HepG2 (cell line): Measurements from ENCODE around the gene VPS52. TPM values are rescaled to one million over a fixed set of nuclear protein-coding genes. Genes with fewer than 3 reads are reported as not detected.

Experiments
- ARNT2 ChIP-seq: sonication (generic); formaldehyde crosslinking; IDR thresholded peaks from 2 replicates; pipeline ENCODE4 v1.8.0; 2022; ENCODE audit warnings: mild to moderate bottlenecking, low read depth, missing genetic modification reagents, moderate library complexity
- ELF3 ChIP-seq: IDR thresholded peaks from 2 replicates; pipeline ENCODE4 v1.6.1; 2016; ENCODE audit warnings: missing genetic modification reagents, missing compliant biosample characterization
- GRHL1 ChIP-seq: sonication (generic); formaldehyde crosslinking; conservative IDR thresholded peaks from 2 replicates; pipeline ENCODE4 v1.8.0; 2022; ENCODE audit warnings: missing genetic modification reagents
- JUNB ChIP-seq: sonication (generic); formaldehyde crosslinking; IDR thresholded peaks from 2 replicates; pipeline ENCODE4 v1.8.0; 2022; ENCODE audit warnings: missing genetic modification reagents, mild to moderate bottlenecking, borderline replicate concordance
- KDM2A ChIP-seq: sonication (generic); formaldehyde crosslinking; IDR thresholded peaks from 2 replicates; pipeline ENCODE4 v1.4.0; 2020; ENCODE audit warnings: low read depth, missing genetic modification reagents, borderline replicate concordance
- POLR2A ChIP-seq, 2 experiments: IDR thresholded peaks; 2 replicates each; pipeline ENCODE4 v1.6.1; 2011; ENCODE audit warnings: low read depth in 2 of 2, low read length in 2 of 2, mild to moderate bottlenecking in 1 of 2, moderate library complexity in 1 of 2; ENCODE audit not compliant: insufficient read depth in 1 of 2
- STAT5B ChIP-seq: sonication (generic); formaldehyde crosslinking; IDR thresholded peaks from 2 replicates; pipeline ENCODE4 v1.4.0; 2020; ENCODE audit warnings: missing genetic modification reagents
- THAP11 ChIP-seq: IDR thresholded peaks from 2 replicates; pipeline ENCODE4 v1.6.1; 2016; ENCODE audit warnings: missing biosample characterization, missing genetic modification reagents
- THAP7 ChIP-seq: sonication (generic); formaldehyde crosslinking; IDR thresholded peaks from 2 replicates; pipeline ENCODE4 v1.8.1; 2023; ENCODE audit warnings: mild to moderate bottlenecking, missing genetic modification reagents
- XRCC5 ChIP-seq: fragments of 200-400 bp; formaldehyde crosslinking; optimal IDR thresholded peaks from 2 replicates; pipeline ENCODE3; 2017; ENCODE audit warnings: mild to moderate bottlenecking, low read length
- ZBTB21 ChIP-seq: sonication (generic); formaldehyde crosslinking; IDR thresholded peaks from 2 replicates; pipeline ENCODE4 v1.4.0; 2020; ENCODE audit warnings: missing genetic modification reagents
- ZKSCAN5 ChIP-seq: sonication (generic); formaldehyde crosslinking; IDR thresholded peaks from 2 replicates; pipeline ENCODE4 v1.5.1; 2020; ENCODE audit warnings: mild to moderate bottlenecking, missing genetic modification reagents
- ZNF44 ChIP-seq: sonication (generic); formaldehyde crosslinking; IDR thresholded peaks from 2 replicates; pipeline ENCODE4 v1.5.1; 2020; ENCODE audit warnings: mild to moderate bottlenecking, missing genetic modification reagents
- ZNF484 ChIP-seq: sonication (generic); formaldehyde crosslinking; IDR thresholded peaks from 2 replicates; pipeline ENCODE4 v1.5.1; 2020; ENCODE audit warnings: mild to moderate bottlenecking, low read depth, missing genetic modification reagents, borderline replicate concordance
- ZNF607 ChIP-seq: sonication (generic); formaldehyde crosslinking; IDR thresholded peaks from 2 replicates; pipeline ENCODE4 v1.5.1; 2020; ENCODE audit warnings: missing genetic modification reagents, mild to moderate bottlenecking, borderline replicate concordance
- polyA plus RNA-seq, 8 experiments: library from polyadenylated mRNA; depleted of rRNA in 3 of 8; stranded (reverse) in 7 of 8; unstranded in 1 of 8; fragments of >200 nt; fragmentation: Illumina TruSeq in 4 of 8; extraction: Trizol in 4 of 8; gene quantifications; 2 replicates each; pipeline versions ENCODE4 v1.2.1 to v1.2.3, GENCODE V29; 2011 to 2016; ENCODE audit warnings: low read depth in 4 of 8, missing spikeins in 1 of 8, mixed read lengths in 1 of 8; ENCODE audit not compliant: insufficient read depth in 1 of 8
- total RNA-seq, 5 experiments: library from RNA; depleted of rRNA; stranded (reverse); fragments of >200 nt; fragmentation: Illumina TruSeq; extraction: Trizol; gene quantifications; 2 replicates each; pipeline ENCODE4 v1.2.3, GENCODE V29; 2016; ENCODE audit warnings: low read depth in 1 of 5
- TF ChIP-seq, protein P1 (sequence below): sonication (generic); formaldehyde crosslinking; IDR thresholded peaks from 2 replicates; pipeline ENCODE4 v1.4.0; 2020; ENCODE audit warnings: missing genetic modification reagents
- TF ChIP-seq, protein P2 (sequence below): sonication (generic); formaldehyde crosslinking; IDR thresholded peaks from 2 replicates; pipeline ENCODE4 v1.4.0; 2020; ENCODE audit warnings: missing genetic modification reagents
- TF ChIP-seq, protein P3 (sequence below): IDR thresholded peaks from 2 replicates; pipeline ENCODE4 v1.6.1; 2012; ENCODE audit warnings: low read length, improper control_type of control experiment

The VPS52 gene
- total and polyA plus RNA-seq, 2 of the 13 experiments (the other 11 are each of a cell fraction or from before 2014, with no cell fraction given): 48.9 to 85.5 TPM

DNA sequence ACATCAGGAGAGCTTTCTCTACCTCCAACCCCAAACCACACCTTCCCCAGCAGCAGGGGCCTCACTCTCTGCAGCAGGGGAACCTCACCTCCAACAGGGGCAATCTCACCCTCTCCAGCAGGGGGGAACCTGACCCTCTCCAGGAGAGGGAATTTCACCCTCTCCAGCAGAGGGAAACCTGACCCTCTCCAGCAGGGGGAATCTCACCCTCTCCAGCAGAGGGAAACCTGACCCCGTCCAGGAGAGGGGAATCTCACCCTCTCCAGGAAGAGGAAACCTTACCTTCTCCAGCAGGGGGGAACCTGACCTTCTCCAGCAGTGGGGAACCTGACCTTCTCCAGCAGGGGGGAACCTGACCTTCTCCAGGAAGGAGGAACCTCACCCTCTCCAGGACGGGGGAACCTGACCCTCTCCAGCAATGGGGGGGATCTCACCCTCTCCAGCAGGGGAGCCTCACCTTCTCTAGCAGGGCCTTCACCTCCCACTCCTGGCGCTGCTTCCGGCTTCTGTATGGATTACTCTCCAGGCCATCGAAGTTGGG, 8.4 kb upstream of the VPS52 start (continued):
- TF ChIP-seq GRHL1 (CRISPR knock-in tag) (no peak), ZKSCAN5 (CRISPR knock-in tag) (no peak), ARNT2 (CRISPR knock-in tag) (0 out of 2 replicates have a peak, but pooled peaks have one; percentile 38), THAP7 (CRISPR knock-in tag) (0 out of 2 replicates have a peak, but pooled peaks have one; percentile 55), ZBTB21 (CRISPR knock-in tag) (no peak), JUNB (CRISPR knock-in tag) (no peak), POLR2A (IDR thresholded peaks at IDR 0.05; ENCODE audit: insufficient read depth in 1 of 2, low read depth in 2 of 2, low read length in 2 of 2) (0 out of 4 replicates have a peak, but pooled peaks of 1 of the 2 experiments have one; percentile 1), XRCC5 (peak; percentile 99), STAT5B (CRISPR knock-in tag) (no peak), ZNF484 (CRISPR knock-in tag) (no peak), ZNF44 (CRISPR knock-in tag) (no peak), KDM2A (CRISPR knock-in tag) (0 out of 2 replicates have a peak, but pooled peaks have one; percentile 14), ELF3 (CRISPR knock-in tag) (peak; percentile 77), ZNF607 (CRISPR knock-in tag) (no peak), THAP11 (CRISPR knock-in tag) (peak; percentile 39; the same call in 1 of the 2 replicates)
- TF ChIP-seq, protein P1, sequence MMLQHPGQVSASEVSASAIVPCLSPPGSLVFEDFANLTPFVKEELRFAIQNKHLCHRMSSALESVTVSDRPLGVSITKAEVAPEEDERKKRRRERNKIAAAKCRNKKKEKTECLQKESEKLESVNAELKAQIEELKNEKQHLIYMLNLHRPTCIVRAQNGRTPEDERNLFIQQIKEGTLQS (CRISPR knock-in tag): no peak
- TF ChIP-seq, protein P2, sequence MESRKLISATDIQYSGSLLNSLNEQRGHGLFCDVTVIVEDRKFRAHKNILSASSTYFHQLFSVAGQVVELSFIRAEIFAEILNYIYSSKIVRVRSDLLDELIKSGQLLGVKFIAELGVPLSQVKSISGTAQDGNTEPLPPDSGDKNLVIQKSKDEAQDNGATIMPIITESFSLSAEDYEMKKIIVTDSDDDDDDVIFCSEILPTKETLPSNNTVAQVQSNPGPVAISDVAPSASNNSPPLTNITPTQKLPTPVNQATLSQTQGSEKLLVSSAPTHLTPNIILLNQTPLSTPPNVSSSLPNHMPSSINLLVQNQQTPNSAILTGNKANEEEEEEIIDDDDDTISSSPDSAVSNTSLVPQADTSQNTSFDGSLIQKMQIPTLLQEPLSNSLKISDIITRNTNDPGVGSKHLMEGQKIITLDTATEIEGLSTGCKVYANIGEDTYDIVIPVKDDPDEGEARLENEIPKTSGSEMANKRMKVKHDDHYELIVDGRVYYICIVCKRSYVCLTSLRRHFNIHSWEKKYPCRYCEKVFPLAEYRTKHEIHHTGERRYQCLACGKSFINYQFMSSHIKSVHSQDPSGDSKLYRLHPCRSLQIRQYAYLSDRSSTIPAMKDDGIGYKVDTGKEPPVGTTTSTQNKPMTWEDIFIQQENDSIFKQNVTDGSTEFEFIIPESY (CRISPR knock-in tag): peak; percentile 62; the same call in 1 of the 2 replicates
- TF ChIP-seq, protein P3, sequence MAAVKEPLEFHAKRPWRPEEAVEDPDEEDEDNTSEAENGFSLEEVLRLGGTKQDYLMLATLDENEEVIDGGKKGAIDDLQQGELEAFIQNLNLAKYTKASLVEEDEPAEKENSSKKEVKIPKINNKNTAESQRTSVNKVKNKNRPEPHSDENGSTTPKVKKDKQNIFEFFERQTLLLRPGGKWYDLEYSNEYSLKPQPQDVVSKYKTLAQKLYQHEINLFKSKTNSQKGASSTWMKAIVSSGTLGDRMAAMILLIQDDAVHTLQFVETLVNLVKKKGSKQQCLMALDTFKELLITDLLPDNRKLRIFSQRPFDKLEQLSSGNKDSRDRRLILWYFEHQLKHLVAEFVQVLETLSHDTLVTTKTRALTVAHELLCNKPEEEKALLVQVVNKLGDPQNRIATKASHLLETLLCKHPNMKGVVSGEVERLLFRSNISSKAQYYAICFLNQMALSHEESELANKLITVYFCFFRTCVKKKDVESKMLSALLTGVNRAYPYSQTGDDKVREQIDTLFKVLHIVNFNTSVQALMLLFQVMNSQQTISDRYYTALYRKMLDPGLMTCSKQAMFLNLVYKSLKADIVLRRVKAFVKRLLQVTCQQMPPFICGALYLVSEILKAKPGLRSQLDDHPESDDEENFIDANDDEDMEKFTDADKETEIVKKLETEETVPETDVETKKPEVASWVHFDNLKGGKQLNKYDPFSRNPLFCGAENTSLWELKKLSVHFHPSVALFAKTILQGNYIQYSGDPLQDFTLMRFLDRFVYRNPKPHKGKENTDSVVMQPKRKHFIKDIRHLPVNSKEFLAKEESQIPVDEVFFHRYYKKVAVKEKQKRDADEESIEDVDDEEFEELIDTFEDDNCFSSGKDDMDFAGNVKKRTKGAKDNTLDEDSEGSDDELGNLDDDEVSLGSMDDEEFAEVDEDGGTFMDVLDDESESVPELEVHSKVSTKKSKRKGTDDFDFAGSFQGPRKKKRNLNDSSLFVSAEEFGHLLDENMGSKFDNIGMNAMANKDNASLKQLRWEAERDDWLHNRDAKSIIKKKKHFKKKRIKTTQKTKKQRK: no peak
